Activated CD8-positive, alpha-beta memory T cell treated with anti-CD3 and anti-CD28 coated beads for 36 hours (primary cell): ENCODE data around the gene VCAN. TPM values are rescaled to one million over a fixed set of nuclear protein-coding genes. Genes with fewer than 3 reads are reported as not detected.

ENCODE experiments used
- CTCF ChIA-PET: fragments of 350-600 bp; sonication (Branson Sonifier 250); formaldehyde crosslinking; loops from one replicate; lab custom pipeline; 2021; ENCODE audit warnings: antibody characterized with exemption; lab: Charles Lee
- POLR2A ChIA-PET: fragments of 350-600 bp; sonication (Branson Sonifier 250); formaldehyde crosslinking; loops from one replicate; lab custom pipeline; 2021; ENCODE audit warnings: antibody characterized with exemption; lab: Charles Lee
- total RNA-seq, 2 experiments: library from RNA; stranded (reverse); gene quantifications; one replicate each; pipeline ENCODE4 v1.2.3, GENCODE V29; 2021

The VCAN gene
- total RNA-seq, 2 experiments from 2014 or later: not detected

DNA sequence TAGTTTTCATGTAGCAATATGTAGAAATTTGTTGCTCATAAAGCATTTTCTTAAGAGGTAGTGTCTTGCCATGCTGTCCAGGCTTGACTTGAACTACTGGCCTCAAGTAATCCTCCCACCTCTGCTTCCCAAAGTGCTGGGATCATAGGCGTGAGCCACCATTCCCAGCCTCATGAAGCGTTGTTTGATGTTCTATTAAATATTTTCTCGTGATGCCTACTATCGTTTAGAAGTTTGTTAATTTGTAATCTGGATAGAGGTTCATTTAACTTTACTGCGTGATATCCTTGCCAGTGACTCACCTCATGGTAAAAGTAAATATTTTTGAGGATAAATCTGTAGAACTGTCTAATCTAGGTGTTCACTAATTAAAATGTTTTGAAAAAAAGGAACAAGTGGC lies 82.6 kb downstream of the VCAN start:
- ChIA-PET CTCF (no interaction called here), POLR2A (no interaction called here)

DNA sequence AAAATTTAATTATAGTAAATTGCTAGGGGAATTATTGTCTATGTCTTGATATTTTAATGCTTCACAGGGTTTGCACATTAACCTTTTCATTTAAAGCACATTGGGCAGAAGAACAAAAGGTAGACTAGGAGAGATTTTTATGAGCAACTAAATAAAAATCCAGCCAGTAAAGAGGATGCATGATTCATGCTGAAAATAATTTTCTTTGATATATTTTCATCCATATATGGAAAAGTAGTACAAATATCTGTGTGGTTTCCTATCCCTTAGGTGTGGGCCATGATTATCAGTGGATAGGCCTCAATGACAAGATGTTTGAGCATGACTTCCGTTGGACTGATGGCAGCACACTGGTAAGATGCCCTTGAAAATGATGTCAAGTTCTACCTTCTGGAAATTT lies 83.1 kb downstream of the VCAN start:
- POLR2A ChIA-PET: no interaction called here
- CTCF ChIA-PET: no interaction called here

DNA sequence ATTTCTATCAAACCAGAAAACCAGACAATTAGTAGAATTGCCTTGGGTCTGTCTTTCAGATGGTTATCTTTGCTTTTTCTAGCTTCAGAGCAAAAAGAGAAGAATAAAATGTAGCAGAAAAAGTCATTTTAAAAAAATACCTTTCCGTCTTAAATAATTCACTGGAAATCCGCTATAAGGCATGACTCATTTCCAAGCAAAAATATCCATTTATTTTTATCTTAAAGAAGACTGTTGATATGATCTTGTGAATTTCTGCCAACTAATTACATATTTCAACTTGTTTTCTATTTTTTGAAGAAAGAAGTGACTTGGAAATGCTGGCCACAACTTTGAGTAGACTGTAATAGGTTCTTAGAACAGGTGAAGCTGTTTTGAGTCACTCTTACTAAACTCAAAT lies 83.7 kb downstream of the VCAN start:
- POLR2A ChIA-PET: no interaction called here
- CTCF ChIA-PET: no interaction called here

DNA sequence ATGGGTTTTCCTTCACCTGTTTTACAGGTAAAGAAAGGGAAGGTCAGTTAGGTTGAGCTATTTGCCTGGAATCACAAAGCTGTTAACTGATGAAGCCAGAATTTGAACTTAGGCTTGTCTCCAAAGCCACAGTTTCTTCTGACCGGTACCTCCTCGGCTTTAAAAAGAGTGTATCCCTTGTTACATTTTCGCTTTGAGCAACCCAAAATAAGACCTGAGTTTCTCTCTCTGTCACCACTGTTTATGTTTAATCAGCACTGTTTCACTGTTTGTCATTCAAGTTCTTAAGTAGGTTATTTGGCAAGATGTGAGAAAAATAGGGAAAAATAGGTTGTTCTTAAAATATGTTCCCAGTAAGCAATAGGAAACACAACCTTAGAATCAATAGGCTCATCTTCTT lies 84.6 kb downstream of the VCAN start:
- POLR2A ChIA-PET: no interaction called here

DNA sequence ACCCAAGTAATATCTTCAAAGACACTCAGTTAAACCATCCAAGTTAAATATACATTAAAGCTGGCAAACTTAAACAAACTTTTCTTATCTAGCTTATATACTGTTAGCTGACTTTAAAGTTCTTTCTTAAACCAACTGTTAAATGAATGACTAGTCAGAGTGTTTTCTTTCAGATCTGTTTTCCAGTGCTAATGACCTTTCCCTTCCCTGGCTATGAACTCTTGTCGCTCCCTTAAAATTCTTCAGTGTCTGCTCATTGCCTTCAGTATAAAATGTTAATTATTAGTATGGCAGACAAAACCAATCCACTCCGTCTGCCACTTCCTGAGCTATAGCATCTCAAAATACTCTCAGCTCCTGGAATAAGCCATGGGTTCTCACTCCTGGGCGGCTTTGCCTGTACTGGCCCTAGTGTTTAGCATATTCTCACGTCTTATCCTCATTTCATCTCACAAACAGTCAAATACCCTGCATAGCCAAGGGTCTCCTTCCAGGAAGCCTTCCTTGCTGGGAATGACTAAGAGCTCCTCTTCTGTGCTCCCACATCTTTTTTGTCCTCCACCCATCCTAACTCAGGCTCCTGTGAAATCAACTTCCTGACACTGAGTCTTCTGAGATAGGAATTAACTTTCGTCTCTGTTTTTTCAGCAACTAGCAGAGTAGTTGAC lies 87.7 kb downstream of the VCAN start:
- ChIA-PET CTCF (no interaction called here), POLR2A (no interaction called here)

More for the DNA sequence above, 84.6 kb downstream of the VCAN start:
- CTCF ChIA-PET: no interaction called here

- CTCF ChIA-PET: no interaction called here
- POLR2A ChIA-PET: no interaction called here
Measured at GRCh38 chr5:83562071-83562606, 90.6 kb downstream of the VCAN start.

GRCh38 chr5:83562791-83563557 lies 91.4 kb downstream of the VCAN start:
- POLR2A ChIA-PET: no interaction called here
- CTCF ChIA-PET: no interaction called here

DNA sequence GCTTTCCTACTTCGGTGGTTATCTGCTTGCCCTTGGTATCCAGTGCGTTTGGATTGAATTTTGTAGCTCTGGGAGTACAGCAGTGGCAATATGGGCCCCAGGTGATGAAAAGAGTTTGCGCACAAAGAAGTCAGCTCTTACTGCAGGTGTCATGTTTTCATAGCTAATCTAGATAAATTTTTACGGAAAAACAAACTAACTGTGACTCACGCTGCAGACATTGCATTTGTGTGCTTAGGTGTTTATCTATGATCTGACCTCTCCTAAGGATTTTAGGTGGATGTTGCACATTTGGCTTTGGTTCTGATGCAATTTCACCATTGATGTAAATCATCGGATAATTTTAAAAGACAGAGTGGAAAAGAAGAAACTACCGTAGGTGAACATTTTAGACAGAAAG lies 92.1 kb downstream of the VCAN start:
- ChIA-PET POLR2A (no interaction called here), CTCF (no interaction called here)

DNA sequence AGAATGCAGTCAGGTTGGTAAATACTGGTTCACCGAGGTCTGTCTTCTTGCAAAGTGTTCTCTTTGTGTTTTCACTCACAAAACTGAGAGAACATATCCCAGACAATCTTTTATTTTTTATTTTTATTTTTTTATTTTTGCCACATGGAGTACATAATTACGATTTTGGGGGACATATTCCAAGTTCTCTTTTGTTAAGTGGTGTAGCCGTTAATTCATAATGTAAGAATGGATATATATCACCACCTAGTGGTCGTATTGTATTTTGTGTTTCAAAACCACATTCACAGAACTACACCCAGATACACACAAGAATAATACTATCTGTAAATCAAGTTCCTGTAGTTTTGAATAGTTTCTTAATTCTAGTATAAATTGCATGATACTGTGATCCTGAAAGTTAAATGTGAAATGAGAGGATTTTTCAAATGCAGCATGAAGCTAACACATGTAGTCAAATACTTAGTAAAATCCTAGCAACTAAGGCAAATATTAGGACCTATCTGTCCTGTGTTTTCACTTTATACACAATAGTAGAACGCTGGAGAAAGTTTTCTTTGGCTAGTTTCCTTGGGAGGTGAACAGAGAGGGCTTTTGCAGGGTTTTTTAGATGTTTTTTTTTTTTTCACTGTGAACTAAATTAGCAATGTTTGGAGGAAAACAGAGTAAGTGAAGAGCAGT lies 92.7 kb downstream of the VCAN start:
- CTCF ChIA-PET: no interaction called here
- POLR2A ChIA-PET: no interaction called here

GRCh38 chr5:83567741-83568140 lies 96.2 kb downstream of the VCAN start:
- POLR2A ChIA-PET: no interaction called here
- CTCF ChIA-PET: no interaction called here

GRCh38 chr5:83568186-83568585 lies 96.6 kb downstream of the VCAN start:
- ChIA-PET POLR2A (no interaction called here), CTCF (no interaction called here)

GRCh38 chr5:83570916-83571315 lies 99.4 kb downstream of the VCAN start:
- POLR2A ChIA-PET: no interaction called here
- CTCF ChIA-PET: no interaction called here

DNA sequence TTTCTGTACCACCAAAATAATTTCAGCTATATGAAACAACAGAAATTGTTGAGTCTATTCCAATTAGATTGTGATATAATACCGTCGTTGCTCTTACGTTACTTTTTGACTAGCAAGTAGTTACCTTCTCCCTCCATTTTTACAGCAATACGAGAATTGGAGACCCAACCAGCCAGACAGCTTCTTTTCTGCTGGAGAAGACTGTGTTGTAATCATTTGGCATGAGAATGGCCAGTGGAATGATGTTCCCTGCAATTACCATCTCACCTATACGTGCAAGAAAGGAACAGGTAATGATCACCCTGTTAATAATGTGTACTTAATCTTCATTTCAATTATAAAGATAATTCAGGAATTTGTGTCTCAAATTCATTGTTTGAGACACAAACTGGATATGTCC lies 100.7 kb downstream of the VCAN start:
- CTCF ChIA-PET: no interaction called here
- POLR2A ChIA-PET: no interaction called here

- ChIA-PET CTCF (no interaction called here), POLR2A (no interaction called here)
Measured at GRCh38 chr5:83576341-83576740, 104.8 kb downstream of the VCAN start.

DNA sequence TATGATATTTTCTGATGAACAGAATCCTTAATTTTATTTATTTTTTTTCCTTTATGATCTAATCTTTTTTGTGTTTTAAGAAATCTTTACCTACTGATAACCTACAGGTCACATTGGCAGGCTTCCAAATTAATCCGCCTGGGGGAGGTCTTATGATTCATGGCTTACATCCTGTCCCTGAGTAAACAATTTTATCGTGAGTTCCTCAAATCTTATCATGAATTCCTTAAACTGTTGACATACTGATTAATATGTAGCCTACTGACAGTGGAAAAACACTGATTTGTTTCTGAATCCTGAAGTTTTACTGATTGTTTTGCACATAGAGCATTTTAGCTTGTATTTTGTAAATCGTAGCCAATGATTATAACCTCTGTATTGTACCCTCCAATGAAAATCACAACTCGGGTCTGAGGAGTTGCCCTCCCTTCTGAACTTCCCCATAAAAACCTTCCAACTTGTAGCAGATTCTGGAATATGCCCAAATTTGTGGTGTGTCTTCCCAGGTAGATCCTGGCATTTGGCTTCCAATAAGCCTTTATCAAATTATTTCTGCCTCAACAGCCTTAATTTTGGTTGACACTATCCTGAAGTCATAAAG lies 105.6 kb downstream of the VCAN start:
- POLR2A ChIA-PET: no interaction called here
- CTCF ChIA-PET: no interaction called here

- ChIA-PET POLR2A (no interaction called here), CTCF (no interaction called here)
Measured at GRCh38 chr5:83583859-83584258, 112.3 kb downstream of the VCAN start.

- ChIA-PET POLR2A (no interaction called here), CTCF (no interaction called here)
Measured at GRCh38 chr5:83586874-83587776, 115.6 kb downstream of the VCAN start.

- ChIA-PET POLR2A (no interaction called here), CTCF (no interaction called here)
Measured at GRCh38 chr5:83589786-83590185, 118.2 kb downstream of the VCAN start.

- ChIA-PET POLR2A (no interaction called here), CTCF (no interaction called here)
Measured at GRCh38 chr5:83590966-83591365, 119.4 kb downstream of the VCAN start.
